ENCODE data around the gene RFX6.

The RFX6 gene

DNA sequence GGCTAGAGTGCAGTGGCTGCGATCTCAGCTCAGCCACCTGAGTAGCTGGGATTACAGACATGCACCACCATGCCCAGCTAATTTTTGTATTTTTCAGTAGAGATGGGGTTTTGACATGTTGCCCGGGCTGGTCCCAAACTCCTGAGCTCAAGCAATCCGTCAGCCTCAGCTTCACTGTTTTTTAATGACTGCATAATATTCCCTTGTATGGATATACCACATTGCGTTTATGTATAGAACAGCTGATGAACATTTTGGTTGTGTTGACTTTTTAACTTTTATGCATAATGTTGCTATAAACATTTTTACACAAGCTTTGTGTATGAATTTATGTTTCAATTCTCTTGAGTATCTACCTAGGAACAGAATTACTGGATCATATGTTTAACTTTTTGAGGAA lies 4.3 kb upstream of the RFX6 start:
- Histone ChIP-seq H3K4me3 (ENCODE audit: low read depth, low read length) (no peak overlapping the region), H3K36me3 (ENCODE audit: control insufficient read depth, insufficient read depth, low read length) (no peaks in the 10 kb centered on the region), H3K4me1 (ENCODE audit: control insufficient read depth, insufficient read depth, low read length) (no peaks in the 10 kb centered on the region)

DNA sequence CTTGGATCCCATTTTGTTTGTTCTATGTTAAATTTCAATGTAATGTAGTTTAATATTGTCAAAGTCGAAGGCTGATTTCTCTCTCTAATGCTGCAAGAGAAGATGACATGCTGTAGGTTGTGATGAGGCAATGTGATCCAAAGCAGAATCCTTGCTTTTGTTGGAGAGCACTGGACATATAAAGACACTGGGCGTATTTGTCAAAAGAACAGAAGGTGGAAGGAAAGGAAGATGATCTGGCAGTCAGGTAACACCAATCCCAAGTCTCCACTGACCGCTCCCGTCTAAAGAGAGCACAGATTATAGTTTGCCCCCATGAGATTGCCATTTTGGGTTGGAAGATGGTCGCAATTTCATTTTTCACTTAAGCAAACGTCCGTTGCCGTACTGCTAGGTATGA lies 935 bp upstream of the RFX6 start:
- peaks cover 55% of the 10 kb centered on the region for H3K27me3 ChIP-seq (ENCODE audit: control insufficient read depth, insufficient read depth, low read length)
- H3K9ac ChIP-seq (ENCODE audit: low read depth, low read length): no peak overlapping the region

More for the DNA sequence above, 4.3 kb upstream of the RFX6 start:
- no peak overlapping the region for H3K9ac ChIP-seq (ENCODE audit: low read depth, low read length)
- H3K27me3 ChIP-seq (ENCODE audit: control insufficient read depth, insufficient read depth, low read length): peaks cover 41% of the 10 kb centered on the region
- H3K9me3 ChIP-seq (ENCODE audit: control insufficient read depth, insufficient read depth, low read length): no peaks in the 10 kb centered on the region

DNA sequence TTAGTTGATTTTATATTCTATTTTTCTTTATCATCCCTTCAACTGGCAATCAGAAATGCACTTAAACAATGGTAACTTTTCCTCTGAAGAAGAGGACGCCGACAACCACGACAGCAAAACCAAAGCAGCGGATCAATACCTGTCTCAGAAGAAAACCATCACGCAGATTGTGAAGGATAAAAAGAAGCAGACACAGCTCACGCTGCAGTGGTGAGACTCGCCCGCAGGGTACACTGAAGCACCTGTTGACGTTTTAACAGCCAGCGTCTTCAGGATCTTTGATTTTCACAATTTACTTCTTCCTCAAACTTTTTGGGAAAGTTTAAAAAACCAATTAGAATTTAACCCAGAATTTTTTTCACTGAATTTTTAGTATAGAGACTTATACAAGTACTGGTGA lies 701 bp downstream of the RFX6 start:
- Histone ChIP-seq H3K9me3 (ENCODE audit: control insufficient read depth, insufficient read depth, low read length) (no peaks in the 10 kb centered on the region), H3K27me3 (ENCODE audit: control insufficient read depth, insufficient read depth, low read length) (peaks cover 55% of the 10 kb centered on the region)

More for the DNA sequence above, 935 bp upstream of the RFX6 start:
- H3K9me3 ChIP-seq (ENCODE audit: control insufficient read depth, insufficient read depth, low read length): no peaks in the 10 kb centered on the region
- no peaks in the 10 kb centered on the region for H3K4me1 ChIP-seq (ENCODE audit: control insufficient read depth, insufficient read depth, low read length)
- peak overlapping the region; percentile 72 for H3K4me3 ChIP-seq (ENCODE audit: low read depth, low read length)
- no peaks in the 10 kb centered on the region for H3K36me3 ChIP-seq (ENCODE audit: control insufficient read depth, insufficient read depth, low read length)

DNA sequence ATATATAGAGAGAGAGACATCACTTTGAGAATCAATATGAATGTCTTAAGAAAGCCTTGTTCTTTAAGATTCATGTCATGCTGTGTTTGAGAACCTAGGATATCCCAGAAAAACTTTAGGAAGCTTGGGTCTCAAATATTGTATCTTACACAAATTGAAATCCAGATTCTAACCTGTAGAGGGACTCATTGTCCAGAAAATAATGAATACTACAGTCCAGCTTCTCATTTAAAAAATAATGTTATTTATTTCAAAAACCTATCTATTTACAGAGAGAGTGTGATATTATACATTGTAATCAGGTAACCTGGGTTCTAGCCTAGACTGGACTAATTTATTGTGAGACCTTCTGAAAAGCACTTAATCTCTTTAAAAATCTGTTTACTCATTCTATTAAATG lies 4.2 kb downstream of the RFX6 start:
- Histone ChIP-seq H3K36me3 (ENCODE audit: control insufficient read depth, insufficient read depth, low read length) (no peaks in the 10 kb centered on the region), H3K9me3 (ENCODE audit: control insufficient read depth, insufficient read depth, low read length) (no peaks in the 10 kb centered on the region), H3K4me3 (ENCODE audit: low read depth, low read length) (no peak overlapping the region), H3K9ac (ENCODE audit: low read depth, low read length) (no peak overlapping the region), H3K27me3 (ENCODE audit: control insufficient read depth, insufficient read depth, low read length) (peaks cover 28% of the 10 kb centered on the region), H3K4me1 (ENCODE audit: control insufficient read depth, insufficient read depth, low read length) (no peaks in the 10 kb centered on the region)

More for the DNA sequence above, 701 bp downstream of the RFX6 start:
- H3K4me3 ChIP-seq (ENCODE audit: low read depth, low read length): peak overlapping the region; percentile 72
- no peak overlapping the region for H3K9ac ChIP-seq (ENCODE audit: low read depth, low read length)
- H3K36me3 ChIP-seq (ENCODE audit: control insufficient read depth, insufficient read depth, low read length): no peaks in the 10 kb centered on the region
- H3K4me1 ChIP-seq (ENCODE audit: control insufficient read depth, insufficient read depth, low read length): no peaks in the 10 kb centered on the region

DNA sequence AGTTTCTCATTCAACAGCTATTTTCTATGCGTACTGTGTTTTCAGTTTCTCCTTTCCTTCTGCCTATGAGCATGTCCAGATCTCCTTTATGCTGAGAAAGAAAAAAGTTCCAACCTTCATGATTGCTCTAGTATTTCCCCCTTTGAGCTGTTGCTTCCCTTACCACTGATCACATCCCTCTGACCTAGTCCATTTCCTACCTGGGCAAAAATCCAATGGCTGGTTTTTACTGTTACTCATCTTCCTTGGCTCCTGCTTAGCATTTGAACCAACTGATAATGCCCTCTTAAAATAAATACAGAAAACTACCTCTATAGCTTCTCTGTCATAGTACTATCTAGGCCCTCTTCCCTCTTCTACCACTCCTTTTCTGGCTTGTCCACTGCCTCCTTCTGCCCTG lies 6.0 kb downstream of the RFX6 start:
- H3K9me3 ChIP-seq (ENCODE audit: control insufficient read depth, insufficient read depth, low read length): no peaks in the 10 kb centered on the region
- H3K9ac ChIP-seq (ENCODE audit: low read depth, low read length): no peak overlapping the region
- H3K4me1 ChIP-seq (ENCODE audit: control insufficient read depth, insufficient read depth, low read length): no peaks in the 10 kb centered on the region
- no peaks in the 10 kb centered on the region for H3K36me3 ChIP-seq (ENCODE audit: control insufficient read depth, insufficient read depth, low read length)
- H3K4me3 ChIP-seq (ENCODE audit: low read depth, low read length): no peak overlapping the region
- H3K27me3 ChIP-seq (ENCODE audit: control insufficient read depth, insufficient read depth, low read length): peaks cover 12% of the 10 kb centered on the region

DNA sequence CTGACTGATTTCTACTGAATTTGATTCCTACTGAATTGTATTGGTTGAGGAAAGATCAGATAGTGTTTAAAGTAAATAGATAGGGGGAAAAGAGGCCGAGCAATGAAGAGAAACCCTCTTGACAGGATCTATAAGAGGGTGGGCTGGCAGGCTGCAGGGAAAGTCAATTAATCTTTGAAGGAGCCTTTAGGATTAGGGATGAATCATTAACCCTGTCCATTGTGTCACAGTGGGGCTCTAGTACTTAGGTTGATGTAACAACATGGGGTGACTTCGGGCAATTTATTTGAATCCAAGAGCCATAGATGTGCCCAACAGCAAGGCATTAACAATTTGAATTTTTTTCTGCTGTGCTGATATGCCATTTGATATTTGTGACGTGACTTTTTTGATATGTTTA lies 7.5 kb downstream of the RFX6 start:
- H3K4me1 ChIP-seq (ENCODE audit: control insufficient read depth, insufficient read depth, low read length): no peaks in the 10 kb centered on the region

DNA sequence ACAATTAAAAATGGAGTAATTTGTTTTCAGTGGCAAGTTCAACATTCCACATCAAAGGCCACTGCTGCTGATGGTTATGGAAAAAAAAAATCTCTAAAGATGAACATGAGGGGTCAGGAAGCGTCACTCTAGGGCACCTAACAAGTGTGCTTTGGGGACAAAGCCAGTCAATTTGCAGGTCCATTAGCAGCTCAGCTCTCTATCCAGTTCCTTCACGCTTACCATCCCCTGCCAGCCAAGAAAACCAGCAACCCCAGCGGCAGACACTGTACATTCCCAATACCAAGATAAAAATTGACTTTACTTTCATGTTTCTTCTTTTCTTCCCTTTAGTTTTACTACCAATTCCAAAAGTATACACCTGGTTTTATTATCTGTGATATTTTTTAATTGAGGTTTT lies 10.1 kb downstream of the RFX6 start:
- Histone ChIP-seq H3K9ac (ENCODE audit: low read depth, low read length) (no peak overlapping the region), H3K9me3 (ENCODE audit: control insufficient read depth, insufficient read depth, low read length) (no peaks in the 10 kb centered on the region), H3K27me3 (ENCODE audit: control insufficient read depth, insufficient read depth, low read length) (no peaks in the 10 kb centered on the region), H3K36me3 (ENCODE audit: control insufficient read depth, insufficient read depth, low read length) (no peaks in the 10 kb centered on the region), H3K4me1 (ENCODE audit: control insufficient read depth, insufficient read depth, low read length) (no peaks in the 10 kb centered on the region), H3K4me3 (ENCODE audit: low read depth, low read length) (no peak overlapping the region)

More for the DNA sequence above, 7.5 kb downstream of the RFX6 start:
- Histone ChIP-seq H3K9me3 (ENCODE audit: control insufficient read depth, insufficient read depth, low read length) (no peaks in the 10 kb centered on the region), H3K4me3 (ENCODE audit: low read depth, low read length) (no peak overlapping the region), H3K27me3 (ENCODE audit: control insufficient read depth, insufficient read depth, low read length) (no peaks in the 10 kb centered on the region), H3K36me3 (ENCODE audit: control insufficient read depth, insufficient read depth, low read length) (no peaks in the 10 kb centered on the region), H3K9ac (ENCODE audit: low read depth, low read length) (no peak overlapping the region)

DNA sequence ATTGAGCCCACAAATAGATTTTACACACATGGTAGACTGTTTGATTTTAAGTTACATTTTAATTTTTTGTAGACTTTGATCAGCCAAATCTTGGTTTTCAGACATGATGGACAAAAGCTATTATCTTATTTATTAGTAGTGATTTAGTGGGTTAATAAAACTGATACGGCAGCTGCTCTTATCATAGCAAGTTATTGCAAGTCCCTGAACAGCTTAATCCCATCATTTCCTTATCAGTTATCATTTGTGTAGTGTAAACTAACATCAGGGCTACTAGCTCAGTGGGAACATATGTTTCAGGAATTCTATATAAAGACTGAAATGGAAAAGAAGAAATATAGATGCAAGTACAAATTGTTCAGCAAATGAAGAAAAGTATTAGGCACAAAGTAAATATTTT lies 10.9 kb downstream of the RFX6 start:
- no peak overlapping the region for H3K4me3 ChIP-seq (ENCODE audit: low read depth, low read length)
- H3K4me1 ChIP-seq (ENCODE audit: control insufficient read depth, insufficient read depth, low read length): no peaks in the 10 kb centered on the region
- no peaks in the 10 kb centered on the region for H3K9me3 ChIP-seq (ENCODE audit: control insufficient read depth, insufficient read depth, low read length)
- no peaks in the 10 kb centered on the region for H3K27me3 ChIP-seq (ENCODE audit: control insufficient read depth, insufficient read depth, low read length)
- H3K36me3 ChIP-seq (ENCODE audit: control insufficient read depth, insufficient read depth, low read length): no peaks in the 10 kb centered on the region
- H3K9ac ChIP-seq (ENCODE audit: low read depth, low read length): no peak overlapping the region

DNA sequence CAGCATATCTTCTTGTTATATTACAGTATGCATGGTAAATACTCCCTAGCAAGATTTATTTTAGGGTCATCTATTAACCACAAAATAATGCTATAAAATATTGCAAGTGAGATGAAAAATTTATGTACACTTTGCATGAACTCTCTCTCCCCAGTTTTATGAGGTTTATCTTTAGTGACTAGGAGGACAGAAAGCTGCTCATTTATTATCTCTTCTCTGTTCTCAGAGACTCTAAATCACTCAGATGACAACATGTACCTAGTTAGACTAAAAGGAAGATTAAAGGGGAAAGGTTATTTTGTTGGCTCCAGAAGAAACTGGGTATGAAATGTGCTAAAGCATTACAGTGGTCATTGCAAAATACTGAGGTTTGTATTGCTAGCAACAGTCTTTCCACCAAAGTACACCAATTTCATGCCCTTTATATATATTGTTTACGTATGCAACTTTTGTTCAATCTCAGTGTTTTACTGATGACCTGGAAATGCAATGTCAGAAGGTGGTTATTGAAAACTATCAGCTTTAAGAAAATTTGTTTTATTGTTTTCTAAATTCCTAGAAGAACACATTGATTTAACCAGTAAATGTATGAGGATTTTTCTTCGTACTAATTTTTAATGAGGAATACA lies 11.8 kb downstream of the RFX6 start:
- H3K4me3 ChIP-seq (ENCODE audit: low read depth, low read length): no peak overlapping the region
- no peaks in the 10 kb centered on the region for H3K36me3 ChIP-seq (ENCODE audit: control insufficient read depth, insufficient read depth, low read length)
- H3K9me3 ChIP-seq (ENCODE audit: control insufficient read depth, insufficient read depth, low read length): no peaks in the 10 kb centered on the region
- H3K4me1 ChIP-seq (ENCODE audit: control insufficient read depth, insufficient read depth, low read length): no peaks in the 10 kb centered on the region
- no peak overlapping the region for H3K9ac ChIP-seq (ENCODE audit: low read depth, low read length)
- no peaks in the 10 kb centered on the region for H3K27me3 ChIP-seq (ENCODE audit: control insufficient read depth, insufficient read depth, low read length)

DNA sequence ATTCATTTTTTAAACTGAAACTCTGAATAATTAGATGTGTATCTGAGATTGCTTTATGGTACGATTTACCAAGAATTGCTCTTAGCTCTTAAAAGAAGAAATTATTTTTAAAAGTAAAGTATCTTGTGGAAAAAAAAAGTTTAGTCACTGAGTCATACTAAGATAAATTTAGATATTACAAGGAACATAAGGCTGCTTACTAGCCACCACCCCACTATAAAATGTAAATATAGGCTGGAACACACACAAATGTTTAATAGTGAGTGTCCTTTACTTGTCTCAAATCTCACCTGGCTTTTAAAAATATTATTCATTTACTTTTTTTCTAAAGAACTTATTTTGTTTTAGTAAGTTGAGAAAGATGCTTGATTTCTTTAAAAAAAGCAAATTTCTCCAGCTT lies 17.6 kb downstream of the RFX6 start:
- no peak overlapping the region for H3K4me3 ChIP-seq (ENCODE audit: low read depth, low read length)
- no peaks in the 10 kb centered on the region for H3K9me3 ChIP-seq (ENCODE audit: control insufficient read depth, insufficient read depth, low read length)
- H3K4me1 ChIP-seq (ENCODE audit: control insufficient read depth, insufficient read depth, low read length): no peaks in the 10 kb centered on the region
- H3K27me3 ChIP-seq (ENCODE audit: control insufficient read depth, insufficient read depth, low read length): no peaks in the 10 kb centered on the region
- no peak overlapping the region for H3K9ac ChIP-seq (ENCODE audit: low read depth, low read length)
- H3K36me3 ChIP-seq (ENCODE audit: control insufficient read depth, insufficient read depth, low read length): no peaks in the 10 kb centered on the region

DNA sequence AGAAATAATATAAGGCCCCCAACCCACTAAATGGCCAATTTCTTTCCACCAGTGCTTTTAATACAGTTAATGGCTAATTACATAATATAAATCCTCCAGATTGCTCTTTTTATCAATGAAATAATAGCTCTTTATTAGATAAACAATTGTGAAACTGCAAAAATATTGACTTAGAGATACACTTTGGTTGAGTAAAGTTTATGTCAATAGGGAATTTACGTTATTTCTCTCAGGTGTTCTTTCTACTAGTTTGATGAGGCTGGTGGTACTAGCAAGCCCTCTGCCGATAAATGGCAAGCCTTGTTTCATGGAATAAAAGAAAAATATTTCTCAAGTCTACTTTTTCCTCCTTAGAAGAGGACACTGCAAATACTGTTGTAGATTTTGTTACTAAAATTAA lies 18.9 kb downstream of the RFX6 start:
- Histone ChIP-seq H3K9me3 (ENCODE audit: control insufficient read depth, insufficient read depth, low read length) (no peaks in the 10 kb centered on the region), H3K4me1 (ENCODE audit: control insufficient read depth, insufficient read depth, low read length) (no peaks in the 10 kb centered on the region)

DNA sequence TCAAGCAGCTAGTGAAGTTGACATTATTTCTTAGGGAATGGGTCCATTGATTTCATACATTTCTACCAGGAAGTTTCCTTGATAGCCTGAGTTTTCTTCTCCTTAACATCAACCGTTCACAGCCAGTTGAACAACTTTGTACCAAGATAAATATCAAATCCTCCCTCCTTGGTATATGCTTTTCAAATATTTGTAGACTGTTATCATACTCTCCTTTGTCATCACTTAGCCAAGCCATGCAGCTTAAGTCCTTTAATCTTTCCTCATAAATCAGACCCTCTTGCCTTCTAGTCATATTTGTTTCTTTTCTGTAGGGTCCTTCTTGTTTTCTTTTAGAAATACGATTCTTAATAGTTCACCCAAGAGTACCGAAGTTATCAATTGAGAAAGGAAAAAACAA lies 25.6 kb downstream of the RFX6 start:
- Histone ChIP-seq H3K9ac (ENCODE audit: low read depth, low read length) (no peak overlapping the region), H3K36me3 (ENCODE audit: control insufficient read depth, insufficient read depth, low read length) (no peaks in the 10 kb centered on the region), H3K4me3 (ENCODE audit: low read depth, low read length) (no peak overlapping the region), H3K4me1 (ENCODE audit: control insufficient read depth, insufficient read depth, low read length) (no peaks in the 10 kb centered on the region), H3K9me3 (ENCODE audit: control insufficient read depth, insufficient read depth, low read length) (no peaks in the 10 kb centered on the region), H3K27me3 (ENCODE audit: control insufficient read depth, insufficient read depth, low read length) (no peaks in the 10 kb centered on the region)

More for the DNA sequence above, 18.9 kb downstream of the RFX6 start:
- H3K27me3 ChIP-seq (ENCODE audit: control insufficient read depth, insufficient read depth, low read length): no peaks in the 10 kb centered on the region
- no peak overlapping the region for H3K9ac ChIP-seq (ENCODE audit: low read depth, low read length)
- no peaks in the 10 kb centered on the region for H3K36me3 ChIP-seq (ENCODE audit: control insufficient read depth, insufficient read depth, low read length)
- no peak overlapping the region for H3K4me3 ChIP-seq (ENCODE audit: low read depth, low read length)

Measured in iPS-15b (cell line).